ENCODE results near the gene LITAF.
"Not testable (repeated sequence)": the region's sequence is repeated elsewhere in the genome, so short reads cannot be mapped to it uniquely, and the experiment has no call there.

The LITAF gene

DNA sequence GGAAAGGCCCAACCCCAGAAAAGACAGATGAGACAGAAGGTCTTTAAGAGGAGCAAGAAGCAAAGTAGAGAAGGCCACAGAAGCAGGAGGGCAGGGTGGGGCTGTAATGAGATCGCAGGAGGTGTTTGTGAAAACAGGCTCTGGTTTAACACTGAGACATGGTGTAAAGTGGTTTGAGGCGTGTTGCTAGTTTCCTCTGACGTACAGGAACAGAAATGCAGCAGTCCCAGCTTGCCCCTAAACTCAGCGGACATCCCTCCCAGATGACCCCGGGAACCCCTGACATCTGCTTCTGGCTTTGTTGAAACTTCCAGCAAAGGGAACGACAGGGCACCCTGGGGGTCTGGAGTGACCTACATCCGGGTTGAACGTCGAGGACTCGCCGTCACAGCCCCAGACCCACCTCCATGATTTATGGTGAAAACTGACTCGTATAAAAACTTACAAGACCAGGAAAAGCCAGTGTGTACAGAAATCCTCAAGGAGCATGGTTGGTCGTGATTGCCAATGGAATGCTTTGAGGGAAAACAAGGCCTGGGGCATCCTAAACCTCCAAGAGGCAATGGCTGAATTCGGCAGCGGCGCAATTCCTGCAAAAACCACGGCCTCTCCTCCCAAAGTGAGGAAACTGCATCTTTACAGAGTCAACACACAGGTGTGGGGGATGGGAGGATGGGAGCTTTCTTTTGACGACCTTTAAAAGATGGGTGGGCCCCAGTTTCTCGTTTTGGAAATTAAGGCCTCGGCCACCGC, 25.8 kb downstream of the LITAF start:
- H3K4me3 ChIP-seq = peak overlapping the region in 1 of 7 experiments; percentile 6
- H3K27ac ChIP-seq = peak overlapping the region in 20 of 21 experiments; percentile 18 to 85 (median 72)

DNA sequence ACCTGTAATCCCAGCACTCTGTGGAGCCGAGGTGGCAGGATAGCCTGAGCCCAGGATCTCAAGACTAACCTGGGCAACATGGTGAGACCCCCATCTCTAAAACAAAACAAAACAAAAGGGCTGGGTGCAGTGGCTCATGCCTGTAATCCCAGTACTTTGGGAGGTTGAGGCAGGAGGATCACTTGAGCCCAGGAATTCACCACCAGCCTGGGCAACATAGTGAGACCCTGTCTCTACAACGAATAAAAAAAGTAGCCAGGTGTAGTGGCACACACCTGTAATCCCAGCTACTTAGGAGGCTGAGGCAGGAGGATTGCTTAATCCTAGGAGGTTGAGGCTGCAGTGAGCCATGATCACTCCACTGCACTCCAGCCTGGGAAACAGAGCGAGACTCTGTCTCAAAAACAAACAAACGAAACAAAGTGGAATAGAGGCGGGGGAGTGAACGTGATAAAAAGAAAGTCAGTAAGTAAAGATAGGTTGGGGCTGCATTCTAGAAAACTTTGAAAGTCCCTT, 28.4 kb downstream of the LITAF start:
- not testable (repeated sequence) for H3K4me3 ChIP-seq
- peak overlapping the region in 9 of 21 experiments; percentile 25 to 76 (median 54) for H3K27ac ChIP-seq

GRCh38 chr16:11557801-11558200, 28.9 kb downstream of the LITAF start:
- Histone ChIP-seq H3K27ac (peak overlapping the region in 9 of 21 experiments; percentile 8 to 76 (median 54)), H3K4me3 (no peak overlapping the region)

- Histone ChIP-seq H3K4me3 (no peak overlapping the region), H3K27ac (peak overlapping the region in 7 of 21 experiments; percentile 8 to 76 (median 54))
These were observed 29.6 kb downstream of the LITAF start for GRCh38 chr16:11556945-11557720.

DNA sequence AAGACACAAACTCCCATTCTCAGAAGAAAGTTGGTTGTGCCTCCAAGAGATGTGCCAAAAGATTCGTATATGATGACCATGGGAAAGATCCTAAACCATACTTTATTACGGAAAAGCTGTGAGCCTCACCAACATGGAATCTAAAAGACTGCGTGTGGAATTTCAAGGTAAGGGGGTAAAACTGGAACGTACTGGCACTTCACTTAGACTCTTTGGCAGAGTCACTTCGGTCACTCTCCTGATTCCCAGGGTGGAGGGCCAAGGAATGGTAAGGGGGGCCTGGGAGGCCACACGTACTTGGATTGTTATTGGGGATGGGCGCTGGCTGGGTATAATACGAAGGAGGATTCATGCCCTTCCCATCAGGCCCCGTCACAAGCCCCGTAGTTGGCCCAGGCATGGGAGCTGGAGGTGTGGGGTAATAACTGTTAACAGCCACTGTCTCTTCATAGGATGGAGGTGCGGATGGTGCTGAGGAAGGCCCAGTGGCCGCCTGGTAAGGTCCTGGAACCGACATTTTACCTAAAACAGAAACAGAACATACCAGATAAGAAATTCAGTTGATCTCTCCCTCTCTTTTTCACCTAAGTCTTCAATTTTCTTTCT, 30.4 kb downstream of the LITAF start:
- Histone ChIP-seq H3K4me3 (no peak overlapping the region), H3K27ac (peak overlapping the region in 1 of 21 experiments; percentile 41)

DNA sequence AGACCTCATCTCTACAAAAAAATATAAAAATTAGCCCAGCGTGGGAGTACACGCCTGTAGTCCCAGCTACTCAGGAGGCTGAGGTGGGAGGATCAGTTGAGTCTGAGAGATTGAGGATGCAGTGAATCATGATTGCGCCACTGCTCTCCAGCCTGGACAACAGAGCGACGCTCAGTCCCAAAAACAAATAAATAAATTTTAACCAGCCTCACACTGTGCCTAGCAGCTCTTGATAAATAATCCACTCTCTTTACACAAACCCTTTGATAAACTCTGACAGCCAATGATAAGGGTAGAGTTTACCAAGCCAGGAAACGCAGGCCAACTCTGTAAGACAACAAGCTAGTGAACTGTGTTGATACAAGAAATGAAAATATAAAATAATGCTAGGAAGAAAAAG, 32.7 kb downstream of the LITAF start:
- no peak overlapping the region for H3K27ac ChIP-seq
- no peak overlapping the region for H3K4me3 ChIP-seq

DNA sequence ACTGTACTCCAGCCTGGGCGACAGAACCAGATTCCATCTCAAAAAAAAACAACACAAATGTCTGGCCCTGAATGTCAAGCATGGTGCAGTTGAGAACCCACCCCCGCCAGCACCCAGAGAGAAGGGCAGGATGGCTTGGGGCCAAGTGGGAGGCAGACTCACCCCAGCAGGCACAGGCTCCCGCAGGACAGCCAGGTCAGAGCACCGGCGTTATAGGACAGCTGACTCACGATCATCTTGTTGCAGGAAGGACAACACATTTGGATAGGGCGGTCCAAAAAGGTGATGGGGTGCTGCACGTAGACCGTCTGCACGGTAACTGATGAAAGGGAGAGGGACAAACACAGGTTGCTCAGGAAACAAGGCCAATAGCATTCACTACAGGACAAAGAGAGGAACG, 33.3 kb downstream of the LITAF start:
- peak overlapping the region in 1 of 21 experiments; percentile 25 for H3K27ac ChIP-seq
- no peak overlapping the region for H3K4me3 ChIP-seq

GRCh38 chr16:11552440-11552839, 34.3 kb downstream of the LITAF start:
- H3K27ac ChIP-seq = no peak overlapping the region
- H3K4me3 ChIP-seq = no peak overlapping the region

DNA sequence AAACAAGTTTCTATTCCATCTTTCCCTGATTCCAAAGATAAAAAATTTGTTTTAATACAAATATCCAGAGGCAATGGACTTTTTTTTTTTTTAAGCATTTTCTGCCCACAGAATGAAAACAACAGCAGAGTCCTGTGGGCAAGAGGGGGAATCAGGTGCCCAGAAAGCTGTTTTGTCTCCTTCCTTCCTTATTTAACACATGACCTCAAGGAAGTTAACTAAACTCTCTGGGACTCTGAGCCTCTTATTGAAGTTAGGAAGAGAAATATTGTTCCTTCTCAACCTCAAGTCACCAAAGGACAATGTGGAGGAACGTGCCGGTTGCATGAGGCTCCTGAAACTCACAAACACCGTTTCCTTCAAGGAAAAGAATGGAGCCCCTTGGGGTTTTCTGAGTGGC, 34.9 kb downstream of the LITAF start:
- peak overlapping the region in 3 of 21 experiments; percentile 16 to 62 (median 47) for H3K27ac ChIP-seq

GRCh38 chr16:11550791-11551498, 35.8 kb downstream of the LITAF start:
- Histone ChIP-seq H3K4me3 (no peak overlapping the region), H3K27ac (peak overlapping the region in 9 of 21 experiments; percentile 8 to 62 (median 23))

More for the DNA sequence above, 34.9 kb downstream of the LITAF start:
- H3K4me3 ChIP-seq = no peak overlapping the region

GRCh38 chr16:11547118-11547916, 39.4 kb downstream of the LITAF start:
- Histone ChIP-seq H3K4me3 (no peak overlapping the region), H3K27ac (peak overlapping the region in 4 of 21 experiments; percentile 21 to 69 (median 32))

DNA sequence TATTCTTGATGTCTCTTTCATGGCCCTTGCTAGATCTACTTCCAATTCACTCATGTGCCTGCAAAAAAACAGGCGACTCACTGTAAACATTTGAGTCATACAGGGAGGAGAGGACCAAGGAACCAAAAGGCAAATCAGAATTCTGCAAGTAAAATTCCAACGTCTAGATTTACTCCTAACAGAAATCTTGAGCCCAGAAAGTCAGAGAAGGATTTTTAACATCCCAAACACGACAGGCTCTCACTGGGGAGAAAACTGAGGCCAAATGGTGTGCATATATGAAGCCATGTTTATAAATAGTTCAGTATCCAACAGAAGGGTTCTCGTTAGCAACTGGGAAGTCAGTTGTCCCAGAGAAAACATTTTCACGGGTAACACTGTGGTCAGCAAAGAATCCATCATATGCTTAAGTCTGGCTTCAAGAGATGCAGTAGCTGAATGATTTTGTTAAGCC, 40.1 kb downstream of the LITAF start:
- Histone ChIP-seq H3K27ac (peak overlapping the region in 4 of 21 experiments; percentile 21 to 69 (median 32)), H3K4me3 (no peak overlapping the region)

GRCh38 chr16:11543661-11544393, 42.9 kb downstream of the LITAF start:
- H3K27ac ChIP-seq = no peak overlapping the region
- H3K4me3 ChIP-seq = no peak overlapping the region

DNA sequence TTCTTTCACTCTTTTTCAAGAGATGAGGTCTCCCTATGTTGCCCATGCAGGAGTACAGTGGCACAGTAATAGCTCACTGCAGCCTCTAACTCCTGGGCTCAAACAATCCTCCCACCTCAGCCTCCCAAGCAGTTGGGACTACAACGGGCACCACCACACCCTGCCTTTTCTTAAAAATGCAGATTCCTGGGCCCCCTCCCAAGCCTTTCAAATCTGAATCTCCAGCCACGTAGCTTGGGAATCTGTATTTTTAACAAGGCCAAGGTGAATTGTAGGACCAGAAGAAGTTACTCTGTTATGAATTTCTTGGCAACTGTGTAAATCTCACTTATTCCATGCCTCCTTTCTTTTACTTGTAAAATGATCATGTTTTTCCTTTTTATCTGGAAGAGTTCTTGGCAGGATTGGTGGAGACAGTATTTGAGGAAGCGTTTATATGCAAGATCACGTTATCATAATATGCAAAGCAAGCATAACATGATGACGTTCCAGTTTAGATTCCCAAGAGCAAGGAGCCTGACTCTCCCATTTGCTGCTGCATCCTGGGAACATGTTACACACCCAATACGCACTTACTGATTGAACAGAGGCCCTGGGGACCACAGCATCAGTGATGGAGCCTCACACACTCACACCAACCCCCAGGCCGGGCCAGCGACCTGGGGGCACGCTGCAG, 44.5 kb downstream of the LITAF start:
- H3K27ac ChIP-seq = no peak overlapping the region
- H3K4me3 ChIP-seq = no peak overlapping the region

DNA sequence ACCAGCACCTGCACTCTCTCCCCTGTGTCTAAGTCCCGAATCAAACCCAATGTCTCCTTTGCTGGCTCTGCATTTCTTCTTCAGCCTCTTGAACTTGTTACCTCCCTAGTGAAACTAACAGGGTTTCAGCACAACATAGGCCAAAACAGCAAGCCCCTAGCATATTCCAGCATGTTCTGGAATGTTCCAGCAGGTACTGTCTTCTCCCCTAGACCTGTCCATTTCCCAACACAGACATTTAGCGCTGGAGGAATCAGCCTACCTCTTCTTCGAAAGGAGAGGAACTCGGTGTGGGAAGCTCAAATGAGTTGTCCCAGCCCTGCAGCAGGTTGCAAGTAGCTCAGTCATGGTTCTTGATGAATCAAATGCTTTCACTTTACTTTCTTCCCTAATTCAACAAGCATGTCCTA, 47.1 kb downstream of the LITAF start:
- Histone ChIP-seq H3K4me3 (no peak overlapping the region), H3K27ac (no peak overlapping the region)

DNA sequence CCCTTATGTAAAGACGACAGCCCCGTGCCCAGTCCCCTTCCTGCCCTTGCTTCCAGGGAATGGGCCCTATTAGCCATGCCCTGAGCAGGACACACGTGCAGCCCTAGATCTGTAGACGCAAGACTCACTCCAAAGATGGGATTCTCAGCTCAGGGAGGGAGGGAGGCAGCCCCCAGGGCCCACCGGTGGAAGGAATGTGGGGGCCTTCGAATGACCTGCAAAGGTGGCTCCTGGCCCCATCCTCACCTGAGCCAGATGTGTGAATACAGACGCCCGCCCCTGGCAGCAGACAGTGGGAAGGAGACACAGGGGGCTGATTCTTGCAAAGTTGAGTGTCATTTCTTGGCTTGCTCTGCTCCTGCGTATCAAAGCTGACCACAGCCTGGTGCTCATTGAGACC, 47.8 kb downstream of the LITAF start:
- Histone ChIP-seq H3K27ac (no peak overlapping the region), H3K4me3 (no peak overlapping the region)

- no peak overlapping the region for H3K4me3 ChIP-seq
- peak overlapping the region in 9 of 21 experiments; percentile 0 to 68 (median 30) for H3K27ac ChIP-seq
These were observed 50.4 kb downstream of the LITAF start for GRCh38 chr16:11536104-11536866.
